HG03469 (cell line): ENCODE data around the gene NHSL2.

Source experiments
- ATAC-seq: cut with Tn5 transposase; IDR thresholded peaks from one replicate; pipeline ENCODE4 v1.9.1; 2021; ENCODE audit warnings: mild to moderate bottlenecking, moderate library complexity, moderate number of reproducible peaks; ENCODE audit not compliant: unreplicated experiment

The NHSL2 gene

GRCh38 chrX:72102126-72102525, 191.5 kb downstream of the NHSL2 start:
- no peak for ATAC-seq

GRCh38 chrX:72102760-72103159, 192.1 kb downstream of the NHSL2 start:
- ATAC-seq: no peak

DNA sequence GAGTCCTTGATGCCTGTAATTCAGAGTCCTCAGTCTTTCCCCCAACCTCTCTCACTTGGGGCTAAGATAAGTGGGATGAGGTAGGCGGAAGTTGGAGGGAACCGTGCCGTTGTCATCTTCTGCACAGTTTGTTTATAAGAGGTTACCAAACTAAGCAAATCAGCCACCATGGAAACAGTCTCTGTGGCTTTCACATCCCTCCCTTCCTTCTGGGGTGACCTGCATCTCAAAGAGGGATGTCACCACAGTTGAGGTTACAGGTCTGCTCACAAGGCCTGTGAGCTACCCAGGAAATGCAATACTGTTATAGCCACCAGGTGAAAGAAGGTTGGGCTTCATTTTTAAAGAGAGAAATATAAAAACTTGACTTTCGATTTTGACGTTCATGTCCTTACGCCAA, 194.8 kb downstream of the NHSL2 start:
- peak; percentile 39 for ATAC-seq

DNA sequence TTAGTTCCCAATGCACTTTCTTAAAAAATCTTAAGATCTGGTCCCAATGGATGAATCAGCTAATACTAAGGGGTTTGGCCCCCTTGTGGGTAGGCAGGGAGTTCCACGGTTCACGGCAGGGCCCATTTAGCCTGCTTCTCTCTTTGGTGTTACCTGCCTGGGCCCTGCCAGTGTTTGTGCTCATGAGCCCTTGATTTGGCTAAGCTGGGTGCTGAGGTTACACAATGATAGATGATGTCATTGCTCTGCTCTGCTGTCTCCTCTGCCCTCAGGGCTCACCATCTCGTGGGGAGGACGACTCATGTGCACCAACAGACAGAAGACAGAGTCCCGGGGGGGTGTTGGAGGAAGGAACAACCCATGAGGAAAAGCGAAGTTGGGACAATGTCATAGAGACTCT, 196.7 kb downstream of the NHSL2 start:
- ATAC-seq: no peak

- ATAC-seq: no peak
Measured at GRCh38 chrX:72107841-72108595, 197.4 kb downstream of the NHSL2 start.

- ATAC-seq: no peak
Measured at GRCh38 chrX:72108666-72109065, 198.0 kb downstream of the NHSL2 start.

DNA sequence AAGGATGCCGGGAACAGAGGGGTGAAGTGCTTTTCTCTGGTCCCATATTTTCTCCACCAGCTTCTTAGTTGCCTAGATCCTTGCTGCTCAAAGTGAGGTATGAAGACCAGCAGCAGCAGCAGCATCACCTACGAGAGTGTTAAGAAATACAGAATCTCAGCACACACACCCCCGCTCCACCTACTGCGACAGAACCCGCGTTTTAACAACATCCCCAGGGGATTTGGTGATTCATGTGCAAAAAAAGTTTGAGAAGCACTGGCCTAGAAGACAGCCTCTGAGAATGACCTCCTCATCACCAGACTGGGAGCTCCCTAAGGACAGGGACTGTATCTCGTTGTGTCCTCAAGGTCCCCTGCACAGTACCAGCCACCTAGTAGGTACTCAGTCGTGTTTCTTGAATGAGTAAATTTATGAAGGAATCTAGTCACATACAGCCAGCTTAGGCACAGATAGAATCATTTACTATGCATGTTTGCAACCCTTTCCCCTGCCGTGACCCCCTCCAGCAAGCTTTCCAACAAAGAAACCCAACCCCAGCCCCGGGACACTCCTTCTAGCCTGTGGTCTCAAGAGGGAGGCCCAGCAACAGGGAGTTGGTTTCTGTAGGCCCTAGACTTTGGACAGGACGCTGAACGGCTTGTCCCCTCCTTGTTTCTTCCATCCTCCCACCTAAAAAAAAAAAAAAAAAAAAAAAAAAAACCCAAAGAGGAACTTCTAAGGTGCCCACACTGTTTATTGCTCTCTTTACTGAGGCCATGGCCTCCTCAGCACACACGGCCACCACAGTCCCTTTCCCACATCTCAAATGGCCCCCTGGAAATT, 199.6 kb downstream of the NHSL2 start:
- ATAC-seq: no peak

GRCh38 chrX:72110876-72111708, 200.4 kb downstream of the NHSL2 start:
- ATAC-seq: no peak

- no peak for ATAC-seq
Measured at GRCh38 chrX:72113461-72113860, 202.8 kb downstream of the NHSL2 start.

- no peak for ATAC-seq
Measured at GRCh38 chrX:72114306-72114705, 203.7 kb downstream of the NHSL2 start.

DNA sequence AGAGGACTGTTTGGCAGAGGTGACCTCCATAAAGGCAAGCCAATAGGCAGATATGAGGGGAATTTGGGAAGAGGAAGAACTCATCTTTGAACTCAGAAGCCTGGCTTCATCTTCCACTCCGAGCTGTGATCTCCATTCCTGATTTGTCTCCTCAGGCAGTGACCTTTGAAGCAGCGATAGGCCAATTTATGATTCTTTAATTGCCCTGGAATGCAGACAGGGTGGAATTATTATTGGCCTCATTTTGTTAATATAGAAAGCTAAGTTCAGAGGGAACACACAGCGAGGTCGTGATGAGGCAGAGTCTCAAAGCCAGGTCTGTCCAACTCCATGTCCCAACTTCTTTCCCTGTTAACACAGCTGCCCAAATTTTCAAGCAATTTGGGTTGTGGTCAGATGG, 204.2 kb downstream of the NHSL2 start:
- no peak for ATAC-seq

- no peak for ATAC-seq
Measured at GRCh38 chrX:72115380-72115779, 204.7 kb downstream of the NHSL2 start.

DNA sequence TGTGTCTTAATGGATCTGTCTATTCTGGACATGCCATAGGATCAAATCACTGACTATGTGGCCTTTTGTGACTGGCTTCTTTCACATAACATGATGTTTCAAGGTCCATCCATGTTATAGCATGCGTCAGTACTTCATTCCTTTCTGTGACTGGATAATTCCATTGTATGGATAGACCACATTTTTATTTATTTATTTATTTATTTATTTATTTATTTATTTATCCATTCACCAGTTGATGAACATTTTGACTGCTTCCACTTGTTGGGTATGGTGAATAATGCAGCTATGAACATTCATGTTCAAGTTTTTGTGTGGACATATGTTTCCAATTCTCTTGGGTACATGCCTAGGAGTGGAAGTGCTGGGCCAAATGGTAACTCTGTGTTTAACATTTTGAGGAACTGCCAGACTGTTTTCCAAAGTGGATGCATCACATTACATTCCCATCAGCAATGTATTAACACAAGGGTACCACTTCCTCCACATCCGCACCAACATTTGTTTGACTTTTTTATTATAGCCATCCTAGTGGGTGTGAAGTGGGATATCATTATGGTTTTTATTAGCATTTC, 207.1 kb downstream of the NHSL2 start:
- no peak for ATAC-seq

- no peak for ATAC-seq
Measured at GRCh38 chrX:72120837-72121236, 210.2 kb downstream of the NHSL2 start.

DNA sequence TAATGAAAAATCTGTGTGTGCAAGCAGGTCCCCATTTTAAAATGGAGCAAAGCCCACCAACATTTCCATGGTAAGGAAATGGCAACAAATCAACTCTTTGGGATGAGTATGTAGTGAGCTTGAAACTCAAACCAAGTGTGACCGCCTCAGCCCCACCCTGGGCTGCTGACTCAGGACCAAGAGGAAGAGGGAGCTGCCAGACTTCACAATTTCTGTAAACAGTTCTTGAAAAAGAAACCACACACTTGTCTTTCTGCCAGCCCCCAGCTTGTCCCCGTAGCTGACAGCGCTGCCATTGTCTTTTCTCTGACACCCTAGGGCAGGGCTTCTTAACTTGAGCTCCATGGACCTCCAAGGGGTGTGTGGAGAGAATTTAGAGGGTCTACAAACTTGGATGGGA, 210.7 kb downstream of the NHSL2 start:
- peak; percentile 48 for ATAC-seq

DNA sequence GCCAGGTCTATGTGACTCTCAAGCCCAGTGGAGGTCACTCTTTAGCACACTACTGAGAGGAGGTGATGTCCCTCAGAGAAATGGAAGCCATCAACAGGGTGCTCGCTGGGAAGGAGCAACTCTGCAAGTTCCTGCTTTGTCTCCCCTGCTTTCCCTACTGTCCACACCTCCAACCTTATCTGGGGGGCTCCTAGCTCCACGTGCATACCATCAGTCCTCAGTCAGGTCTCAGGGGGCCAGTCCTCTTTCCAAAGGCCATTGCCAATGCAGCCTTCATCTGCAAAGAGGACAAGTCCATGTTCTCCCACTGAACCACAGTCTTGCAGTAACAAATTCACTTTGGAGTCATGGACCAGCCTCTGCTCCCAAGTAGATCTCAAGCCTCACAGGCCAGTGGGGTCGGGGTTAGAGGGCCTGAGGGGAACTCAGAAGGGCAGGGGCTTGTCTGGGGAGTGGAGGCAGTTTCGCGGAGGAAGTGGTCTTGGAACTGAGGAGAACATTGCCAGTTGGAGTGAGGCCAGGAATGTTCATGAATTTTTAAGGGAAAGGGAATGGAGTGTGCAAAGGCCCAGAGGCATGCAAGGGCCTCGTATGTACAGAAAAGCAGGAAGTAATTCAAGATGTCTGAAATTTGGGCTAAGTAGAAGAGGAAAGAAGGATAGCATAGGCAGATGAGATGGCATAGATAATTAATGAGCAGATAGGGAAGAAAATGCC, 212.1 kb downstream of the NHSL2 start:
- no peak for ATAC-seq

GRCh38 chrX:72123471-72124185, 213.0 kb downstream of the NHSL2 start:
- no peak for ATAC-seq

DNA sequence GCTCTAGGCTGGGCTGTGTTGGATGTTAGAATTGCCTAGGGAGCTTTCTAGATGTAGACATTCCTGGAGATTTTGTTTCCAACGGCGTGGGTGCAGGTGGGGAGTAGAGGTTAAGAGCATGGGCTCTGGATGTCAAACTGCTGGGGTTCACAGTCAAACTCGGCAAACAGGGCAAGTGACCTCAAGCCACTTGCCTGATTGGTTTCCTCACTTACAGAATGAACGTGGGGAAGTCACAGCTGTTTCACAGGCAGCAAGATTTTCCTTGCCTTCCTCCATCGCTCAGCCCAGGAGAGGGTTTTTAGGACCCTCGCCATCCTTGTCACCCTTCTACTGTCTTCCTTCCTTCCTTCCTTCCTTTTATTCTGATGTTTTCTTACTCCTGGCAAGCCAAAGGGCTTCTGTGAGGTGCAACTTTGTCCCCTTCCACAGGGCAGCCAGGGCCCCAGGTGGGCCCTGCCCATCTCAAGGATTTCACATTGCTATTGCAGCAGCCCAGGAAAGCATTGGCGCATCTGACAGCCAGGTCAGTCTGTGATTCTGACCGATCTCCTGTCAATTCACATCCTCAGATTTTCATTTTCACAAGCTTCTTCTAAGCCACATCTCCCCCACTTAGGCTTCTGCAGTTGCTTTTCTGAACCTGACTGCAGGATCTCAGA, 214.0 kb downstream of the NHSL2 start:
- ATAC-seq: no peak

- ATAC-seq: no peak
Measured at GRCh38 chrX:72125331-72126047, 214.8 kb downstream of the NHSL2 start.
